ENCODE measurements around the gene CLEC6A.
A peak's percentile ranks its signal among the peaks of the same experiment; 100 is the strongest.
"Not testable (repeated sequence)": the region's sequence is repeated elsewhere in the genome, so short reads cannot be mapped to it uniquely, and the experiment has no call there.

Gene CLEC6A

GRCh38 chr12:8455727-8456360, at the start of gene CLEC6A:
CLEC6A (plus strand) TSS chr12:8455962; CDS start chr12:8456112, 150 bp downstream.
- no peak for DNase-seq (ENCODE audit: low read depth in 2 of 2)

DNA sequence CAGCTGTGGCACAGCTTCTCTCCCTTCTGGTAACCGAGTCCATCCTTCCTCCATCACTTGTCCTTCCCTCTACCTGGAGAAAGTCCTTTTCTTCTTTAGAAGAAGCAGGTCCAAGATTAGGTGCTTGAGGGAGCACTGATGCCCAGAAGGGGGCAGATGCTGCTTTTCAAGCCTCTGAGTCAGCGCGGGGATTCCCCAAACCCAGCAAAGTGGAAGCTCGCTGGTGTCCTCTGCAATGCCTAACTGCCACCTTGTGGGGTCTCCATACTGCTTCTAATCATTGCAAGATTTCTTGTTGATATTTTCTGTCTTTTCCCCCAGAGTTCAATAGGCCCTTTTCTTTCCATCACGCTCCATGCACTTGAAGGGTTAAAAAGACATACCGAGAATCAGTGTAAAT, 36.2 kb upstream of the CLEC6A start:
- DNase-seq (ENCODE audit: low read depth in 2 of 2), result peak in 1 of 2 donors; percentile 39

DNA sequence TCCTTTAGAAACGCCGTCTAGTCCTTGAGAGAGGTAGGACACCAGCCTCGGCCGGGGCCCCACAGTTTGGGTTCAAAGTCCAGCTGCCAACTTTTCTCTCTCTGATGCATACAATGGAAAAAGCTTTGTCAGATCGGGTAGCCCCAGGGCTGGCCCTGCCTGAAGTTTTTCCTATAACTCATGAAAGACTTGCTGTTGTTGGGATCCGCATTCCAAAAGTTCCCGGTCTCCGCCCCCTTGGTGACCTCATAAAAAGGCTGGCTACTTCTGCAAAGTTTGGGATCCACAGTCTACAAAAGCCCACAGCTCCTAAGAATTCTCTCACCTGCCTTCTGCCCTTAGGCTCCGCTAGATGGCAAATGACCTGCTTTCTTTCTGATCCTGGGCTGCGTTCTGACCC, 35.3 kb upstream of the CLEC6A start:
- no peak for DNase-seq (ENCODE audit: low read depth in 2 of 2)

- DNase-seq (ENCODE audit: low read depth in 2 of 2), result not testable (repeated sequence)
Measured at GRCh38 chr12:8444536-8445278, 11.1 kb upstream of the CLEC6A start.

GRCh38 chr12:8445731-8446130, 10.0 kb upstream of the CLEC6A start:
- no peak for DNase-seq (ENCODE audit: low read depth in 2 of 2)

DNA sequence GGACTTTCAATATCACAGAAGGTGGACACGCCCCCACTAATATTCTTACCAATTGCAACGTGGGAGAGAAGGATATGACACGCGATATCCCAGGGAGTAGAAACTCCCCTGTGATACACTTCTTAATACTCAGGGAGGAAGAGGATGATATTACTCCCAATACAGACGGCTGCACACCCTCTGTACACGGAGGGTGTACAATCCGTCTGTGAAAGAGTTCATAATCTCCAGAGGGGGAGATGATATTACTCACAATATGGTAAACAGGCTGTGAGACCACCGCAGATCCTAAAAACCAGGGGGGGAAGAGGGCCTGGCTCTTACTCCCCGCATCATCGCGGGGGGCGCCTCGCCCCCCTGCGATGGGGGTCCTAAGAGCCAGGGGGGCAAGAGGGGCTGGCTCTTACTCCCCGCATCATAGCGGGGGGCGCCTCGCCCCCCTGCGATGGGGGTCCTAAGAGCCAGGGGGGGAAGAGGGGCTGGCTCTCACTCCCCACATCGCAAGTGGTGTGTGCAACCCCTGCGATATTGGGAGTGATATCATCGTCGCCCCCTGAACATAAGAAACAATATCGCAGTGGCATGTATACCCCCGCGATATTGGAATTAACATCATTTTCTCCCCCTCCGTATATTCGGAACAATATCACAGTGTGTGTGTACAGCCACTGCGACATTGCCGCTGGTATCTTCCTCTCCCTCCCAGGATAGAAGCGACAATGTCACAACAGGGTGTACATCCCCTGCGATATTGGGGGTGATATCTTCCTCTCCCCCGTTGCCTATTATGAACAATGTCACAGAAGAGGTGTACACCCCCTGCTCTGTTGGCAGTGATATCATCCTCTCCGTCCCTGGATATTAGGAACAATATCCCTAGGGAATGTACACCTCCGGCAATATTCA, 8.9 kb upstream of the CLEC6A start:
- no peak for DNase-seq (ENCODE audit: low read depth in 2 of 2)

DNA sequence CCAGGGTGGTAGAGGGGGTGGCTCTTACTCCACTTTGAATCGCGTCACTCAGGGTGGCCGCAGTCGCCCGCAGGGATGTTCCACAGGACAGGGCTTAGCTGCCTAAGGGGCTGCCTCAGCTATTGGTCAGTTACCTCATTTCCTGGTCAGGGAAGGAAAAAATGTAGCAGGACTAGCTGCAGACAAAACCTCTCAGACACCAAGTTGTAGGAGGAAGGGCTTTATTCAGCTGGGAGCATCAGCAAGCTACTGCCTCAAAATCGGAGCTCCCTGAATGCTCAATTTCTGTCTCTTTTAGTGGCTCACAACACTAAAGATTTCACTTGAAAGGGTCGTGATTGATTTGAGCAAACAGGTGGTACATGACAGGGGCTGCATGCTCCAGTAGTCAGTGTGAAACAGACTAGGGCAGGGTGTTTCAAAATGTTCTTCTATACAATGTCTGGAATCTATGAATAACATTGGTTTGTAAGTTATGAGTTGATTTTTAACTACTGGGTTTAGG, 6.4 kb upstream of the CLEC6A start:
- no peak for DNase-seq (ENCODE audit: low read depth in 2 of 2)

DNA sequence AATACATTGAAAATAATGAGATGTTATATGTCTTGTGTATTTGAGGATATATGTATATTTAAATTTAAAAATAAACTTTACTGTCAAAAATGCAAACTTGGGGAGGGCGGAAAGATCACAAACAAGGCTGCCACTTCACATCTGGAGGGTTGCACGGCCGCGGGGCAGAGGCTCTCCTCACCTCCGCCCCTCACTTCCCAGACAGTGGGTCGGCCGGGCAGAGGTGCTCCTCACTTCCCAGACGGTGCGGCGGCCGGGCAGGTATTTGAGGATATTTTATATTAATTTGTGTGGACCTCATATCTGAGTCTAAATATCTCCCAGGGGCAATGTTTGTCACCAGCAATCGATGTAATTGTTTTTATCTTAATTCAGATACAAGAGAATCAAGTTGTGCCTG, 3.7 kb upstream of the CLEC6A start:
- DNase-seq (ENCODE audit: low read depth in 2 of 2), result no peak

DNA sequence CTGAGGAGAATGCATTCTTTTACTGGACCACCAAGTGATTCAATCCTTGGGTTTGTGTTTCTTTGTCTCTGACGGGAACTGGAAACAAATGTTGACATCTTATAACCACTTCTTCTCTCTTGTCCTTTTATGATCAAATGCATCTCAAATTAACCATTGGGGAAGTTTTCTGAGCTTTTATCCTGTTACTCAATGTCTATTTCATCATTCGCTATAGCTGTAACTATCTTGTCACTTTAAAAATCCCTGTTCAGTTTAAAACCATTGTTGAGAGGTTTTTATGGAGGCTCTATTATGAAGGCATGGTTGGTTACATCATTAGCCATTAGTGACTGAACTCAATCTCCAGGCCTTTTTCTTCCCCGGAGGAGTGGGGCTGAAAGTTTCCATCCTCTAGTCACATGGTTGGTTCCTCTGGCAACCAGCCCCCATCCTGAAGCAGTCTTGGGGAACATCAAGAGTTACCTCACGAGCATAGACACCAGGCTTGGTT, 2.7 kb upstream of the CLEC6A start:
- no peak for DNase-seq (ENCODE audit: low read depth in 2 of 2)

DNA sequence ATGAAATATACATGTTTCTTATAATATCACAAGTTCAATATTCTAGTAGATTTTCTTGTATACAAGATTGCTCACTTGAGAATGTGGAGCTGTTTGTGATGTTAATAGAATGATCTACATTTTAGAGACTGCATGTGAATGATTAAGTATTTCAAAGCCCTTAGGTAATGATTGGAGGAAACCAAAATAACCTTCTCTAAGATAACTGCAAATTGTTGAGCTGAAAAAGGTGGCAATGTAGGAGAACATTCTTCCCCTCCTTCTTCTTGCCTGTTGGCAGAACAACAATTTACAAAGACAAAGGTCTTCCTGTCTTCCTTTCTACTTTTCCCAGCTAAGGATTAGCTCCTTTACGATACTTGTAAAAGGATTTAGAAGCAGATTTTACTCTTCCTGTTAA, 2.0 kb upstream of the CLEC6A start:
- no peak for DNase-seq (ENCODE audit: low read depth in 2 of 2)

DNA sequence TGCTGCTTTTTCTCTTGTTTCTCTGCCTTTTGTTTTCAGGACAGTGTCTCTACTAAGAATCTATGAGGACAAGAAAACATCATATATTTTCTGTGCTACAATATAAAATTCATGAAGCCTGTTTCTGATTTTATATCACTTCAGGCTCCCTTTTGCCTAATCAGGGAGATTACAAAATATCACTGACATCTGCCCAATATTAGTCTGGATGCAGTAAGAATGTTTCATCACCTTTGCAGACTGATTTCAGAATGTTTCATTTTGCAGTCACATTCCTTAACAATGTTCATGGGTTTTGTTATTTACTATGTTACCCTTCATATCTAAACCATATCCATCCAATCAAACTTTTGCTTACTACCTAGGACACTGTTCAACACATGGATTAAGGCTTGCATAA, 491 bp upstream of the CLEC6A start:
- DNase-seq (ENCODE audit: low read depth in 2 of 2), result no peak

DNA sequence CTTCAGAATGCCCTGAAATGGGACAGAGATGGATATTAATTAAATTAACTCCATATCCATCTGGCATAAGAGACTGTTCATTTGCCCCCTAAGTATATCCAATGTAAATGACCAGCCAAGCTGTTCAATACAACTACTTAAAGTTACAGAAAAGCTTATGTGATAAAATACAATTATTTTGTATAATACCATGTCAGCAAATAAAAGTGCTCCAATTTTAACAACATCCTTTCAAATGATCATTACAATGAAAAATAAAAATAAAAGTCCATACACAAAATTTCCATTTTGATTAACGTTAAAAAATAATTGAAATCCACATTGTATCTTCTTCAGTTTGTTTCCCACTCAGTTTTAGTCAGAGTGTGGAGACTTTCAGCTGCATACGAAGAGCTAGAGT, 5.7 kb downstream of the CLEC6A start:
- no peak for DNase-seq (ENCODE audit: low read depth in 2 of 2)

- DNase-seq (ENCODE audit: low read depth in 2 of 2), result no peak
Measured at GRCh38 chr12:8465301-8465996, 9.7 kb downstream of the CLEC6A start.

DNA sequence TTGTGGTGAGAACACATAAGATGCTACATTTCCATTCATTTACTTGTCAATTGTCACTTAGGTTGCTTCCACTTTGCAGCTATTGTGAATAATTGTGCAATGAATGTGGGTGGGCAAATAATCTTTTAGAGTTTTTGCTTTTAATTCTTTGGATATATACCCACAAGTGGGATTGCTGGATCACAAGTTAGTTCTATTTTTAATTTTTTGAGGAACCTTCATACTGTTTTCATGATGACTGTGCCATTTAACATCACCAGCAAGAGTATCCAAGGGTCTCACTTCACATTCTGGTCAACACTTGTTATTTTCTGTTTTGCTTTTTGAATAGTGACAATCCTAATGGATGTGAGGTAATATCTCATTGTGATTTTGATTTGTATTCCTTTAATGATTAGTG, 10.5 kb downstream of the CLEC6A start:
- DNase-seq (ENCODE audit: low read depth in 2 of 2), result no peak

DNA sequence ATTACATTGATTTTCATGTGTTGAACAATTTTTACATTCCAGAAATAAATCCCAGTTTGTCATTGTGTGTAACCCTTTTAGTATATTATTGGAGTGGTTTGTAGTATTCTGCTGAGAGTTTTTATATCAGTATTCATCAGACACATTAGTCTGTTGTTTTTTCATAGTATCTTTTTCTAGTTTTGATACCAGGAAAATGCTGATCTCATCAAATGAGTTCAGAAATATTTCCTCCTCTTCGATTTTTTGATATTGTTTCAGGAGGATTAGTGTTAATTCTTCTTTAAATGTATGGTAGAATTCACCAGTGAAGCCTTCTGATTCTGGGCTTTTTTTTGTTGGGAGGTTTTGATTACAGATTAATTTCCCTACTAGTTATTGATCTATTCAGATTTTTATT, 15.3 kb downstream of the CLEC6A start:
- DNase-seq (ENCODE audit: low read depth in 2 of 2), result no peak

- DNase-seq (ENCODE audit: low read depth in 2 of 2), result no peak
Measured at GRCh38 chr12:8475508-8476203, 19.9 kb downstream of the CLEC6A start.

DNA sequence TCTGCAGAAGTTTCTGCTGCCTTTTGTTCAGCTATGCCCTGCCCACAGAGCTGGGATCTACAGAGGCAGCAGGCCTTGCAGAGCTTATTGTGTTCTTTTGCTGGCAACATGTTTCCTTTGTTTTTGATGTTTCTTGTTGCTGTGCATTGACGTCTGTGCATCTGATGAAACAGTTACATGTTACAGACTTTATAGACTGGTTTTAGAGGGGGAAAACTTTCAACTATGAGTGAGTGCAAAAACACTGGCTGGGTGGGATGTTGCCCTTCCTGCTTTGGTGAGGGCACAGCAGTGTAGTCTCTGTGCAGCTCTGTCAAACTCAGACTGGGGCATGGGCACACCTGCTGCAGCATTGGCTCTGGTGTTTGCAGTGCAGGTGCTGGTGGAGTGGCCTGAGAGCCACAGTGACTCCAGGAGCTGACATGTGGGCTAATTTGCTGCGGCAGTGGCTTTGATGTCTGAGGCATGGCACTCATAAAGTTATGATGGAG, 26.9 kb downstream of the CLEC6A start:
- DNase-seq (ENCODE audit: low read depth in 2 of 2), result no peak

GRCh38 chr12:8483079-8483478, 27.3 kb downstream of the CLEC6A start:
- no peak for DNase-seq (ENCODE audit: low read depth in 2 of 2)

DNA sequence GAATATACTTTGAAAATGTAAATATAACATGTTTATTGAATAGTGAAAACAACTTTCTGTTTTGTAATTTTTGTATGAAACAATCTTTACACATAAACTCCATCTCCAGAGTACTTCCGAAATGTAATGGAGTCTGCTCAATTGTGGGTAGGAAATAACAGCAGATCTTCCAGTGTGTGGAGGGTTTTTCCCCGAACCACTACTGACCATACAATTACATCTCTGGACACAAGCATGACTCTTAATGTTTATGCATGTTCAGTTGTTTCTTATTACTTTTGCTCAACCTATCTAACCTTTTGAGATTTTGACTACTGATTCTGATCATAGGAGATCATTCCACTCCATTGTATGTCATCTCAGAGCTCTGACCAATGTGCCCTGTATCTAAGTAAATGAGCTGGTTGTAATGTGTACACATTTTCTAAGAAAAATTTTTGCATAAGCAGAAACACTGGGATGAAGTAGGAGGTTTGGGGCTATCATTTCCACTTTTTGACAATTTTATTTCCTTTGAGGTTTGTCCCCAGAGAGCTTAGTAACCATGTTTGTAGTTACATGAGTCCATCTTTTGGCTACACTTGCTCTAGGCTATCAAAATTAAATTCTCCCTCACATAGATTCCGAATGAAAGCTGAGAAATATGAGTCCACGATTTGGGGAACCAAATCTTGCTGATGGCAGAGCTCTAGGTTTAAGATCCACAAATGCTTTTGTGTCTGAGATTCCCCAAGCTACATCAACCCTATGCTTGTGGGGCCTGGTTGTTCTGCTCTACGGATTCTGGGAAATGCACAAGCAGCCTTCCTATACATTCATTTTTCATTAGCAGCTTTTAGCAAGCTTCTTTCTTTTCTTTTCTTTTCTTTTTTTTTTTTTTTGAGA, 36.1 kb downstream of the CLEC6A start:
- DNase-seq (ENCODE audit: low read depth in 2 of 2), result no peak

DNA sequence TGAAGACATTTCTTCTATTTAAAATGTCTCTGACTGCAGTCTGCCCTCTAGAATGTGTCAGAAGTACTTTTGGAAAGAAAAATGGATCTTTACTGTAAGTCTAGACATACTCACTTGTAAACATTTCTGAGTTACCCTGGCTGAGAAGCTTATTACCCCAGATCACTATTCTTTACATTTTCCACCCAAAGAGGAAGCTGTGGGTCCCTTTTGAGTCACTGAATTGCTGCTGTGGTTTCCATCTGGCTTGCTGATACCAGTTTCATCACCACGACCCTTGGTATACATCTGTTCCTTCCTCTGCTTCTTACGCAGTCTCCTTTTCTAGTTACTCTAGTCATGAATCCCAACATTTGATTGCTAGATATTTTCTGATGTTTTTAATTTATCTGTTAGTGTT, 37.3 kb downstream of the CLEC6A start:
- peak; percentile 12 to 18 for DNase-seq (ENCODE audit: low read depth in 2 of 2)
